Jurkat, Clone E6-1 (cell line): ENCODE results near the gene C4orf50.

ENCODE experiments used
- DNase-seq: peaks from one replicate; pipeline ENCODE4 v3.0.0-alpha.2; 2011; ENCODE audit warnings: low read depth, low spot score
- H3K4me3 ChIP-seq: 2 replicates; pipeline ENCODE4 v1.5.1; 2011; ENCODE audit warnings: mild to moderate bottlenecking, low read length, control low read depth, moderate library complexity

Gene C4orf50

GRCh38 chr4:6046526-6047129, 28.4 kb upstream of the C4orf50 start:
- no peak overlapping the region for H3K4me3 ChIP-seq
- no peak for DNase-seq

GRCh38 chr4:6044805-6045204, 26.6 kb upstream of the C4orf50 start:
- DNase-seq, result no peak
- no peak overlapping the region for H3K4me3 ChIP-seq

- DNase-seq, result no peak
- H3K4me3 ChIP-seq, result no peak overlapping the region
These were observed 26.0 kb upstream of the C4orf50 start for GRCh38 chr4:6044276-6044675.

- H3K4me3 ChIP-seq, result no peak overlapping the region
- DNase-seq, result no peak
These were observed 25.6 kb upstream of the C4orf50 start for GRCh38 chr4:6043843-6044242.

- no peak for DNase-seq
- H3K4me3 ChIP-seq, result no peak overlapping the region
These were observed 25.0 kb upstream of the C4orf50 start for GRCh38 chr4:6043188-6043587.

- DNase-seq, result no peak
These were observed 24.2 kb upstream of the C4orf50 start for GRCh38 chr4:6042293-6043063.

GRCh38 chr4:6041800-6042199, 23.6 kb upstream of the C4orf50 start:
- DNase-seq, result no peak
- H3K4me3 ChIP-seq, result no peak overlapping the region

More at GRCh38 chr4:6042293-6043063, 24.2 kb upstream of the C4orf50 start:
- no peak overlapping the region for H3K4me3 ChIP-seq

- no peak overlapping the region for H3K4me3 ChIP-seq
- DNase-seq, result no peak
These were observed 20.5 kb upstream of the C4orf50 start for GRCh38 chr4:6038711-6039110.

DNA sequence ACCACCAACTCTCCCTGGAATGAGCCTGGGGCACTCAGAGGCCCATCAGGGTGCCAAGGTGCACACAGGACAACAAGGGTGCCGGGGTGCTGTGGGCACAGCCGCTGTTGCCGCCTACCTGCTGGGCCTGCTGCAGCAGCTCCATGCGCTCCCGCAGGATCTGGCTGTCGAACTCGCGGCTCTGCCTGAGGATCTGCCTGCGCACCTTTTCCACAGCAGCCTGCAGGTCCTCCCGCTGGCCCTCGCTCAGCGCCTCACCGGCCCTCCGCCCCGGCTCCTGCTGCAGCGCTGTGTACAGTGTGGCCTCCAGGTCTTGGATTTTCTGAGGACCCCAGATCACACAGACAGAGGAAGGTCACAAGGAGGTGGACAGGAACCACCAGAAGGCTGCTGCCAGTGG, 17.6 kb upstream of the C4orf50 start:
- no peak overlapping the region for H3K4me3 ChIP-seq
- no peak for DNase-seq

DNA sequence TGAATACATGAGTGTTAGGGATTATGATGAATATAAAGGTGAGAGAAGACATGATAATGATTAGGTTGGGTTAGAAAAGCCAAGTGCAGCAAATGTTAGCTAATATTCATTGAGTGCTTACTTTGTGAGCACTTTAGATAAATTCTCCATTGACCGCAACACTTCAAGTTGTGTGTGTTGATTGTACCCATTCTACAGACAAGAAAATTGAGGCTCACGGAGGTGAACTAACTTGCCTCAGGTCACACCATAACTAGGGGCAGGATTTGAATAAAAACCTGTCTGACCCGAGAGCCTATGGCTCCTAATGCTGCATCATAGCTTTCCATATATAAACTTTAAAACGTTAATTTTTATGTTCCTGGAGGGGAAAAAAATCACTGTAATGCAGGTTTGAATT, 15.2 kb upstream of the C4orf50 start:
- no peak for DNase-seq
- no peak overlapping the region for H3K4me3 ChIP-seq

GRCh38 chr4:6032249-6033244, 14.3 kb upstream of the C4orf50 start:
- DNase-seq, result no peak
- no peak overlapping the region for H3K4me3 ChIP-seq

DNA sequence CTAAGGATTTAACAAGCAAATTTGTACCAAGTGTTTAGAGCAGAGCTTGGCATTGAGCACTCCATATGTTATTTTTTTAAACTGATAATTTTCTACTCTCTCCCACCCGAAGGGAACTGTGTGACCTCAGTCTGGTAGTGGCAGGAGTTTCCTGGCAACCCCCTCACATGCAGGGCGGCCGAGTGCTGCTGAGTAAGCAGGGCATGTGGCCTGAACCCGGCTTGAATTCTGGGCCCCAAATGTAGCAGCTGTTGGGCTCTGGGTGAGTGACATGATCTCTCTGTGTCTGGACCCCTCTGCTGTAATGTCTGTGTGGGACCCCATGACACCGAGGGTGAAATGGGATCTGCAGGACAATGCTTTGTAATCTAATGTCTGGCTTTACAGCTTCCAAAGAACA, 13.6 kb upstream of the C4orf50 start:
- no peak for DNase-seq
- no peak overlapping the region for H3K4me3 ChIP-seq

DNA sequence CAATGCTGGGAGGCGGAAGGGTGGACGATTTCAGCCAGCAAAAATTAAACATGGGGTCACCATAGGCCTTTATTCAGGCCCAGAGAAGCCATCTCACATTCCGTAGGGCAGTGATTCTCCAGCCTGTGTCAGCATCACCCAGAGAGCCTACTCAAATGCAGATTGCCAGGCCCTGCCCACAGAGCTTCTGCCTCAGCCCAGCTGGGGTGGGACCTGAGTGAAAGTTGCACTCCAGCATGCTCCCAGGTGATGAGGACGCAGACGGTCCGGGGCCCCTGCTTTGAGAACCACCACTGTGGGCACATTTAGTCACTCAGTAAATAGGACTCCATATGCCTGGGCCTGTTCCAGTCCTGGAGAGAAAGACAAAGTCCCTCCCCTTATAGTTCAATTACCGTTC, 12.4 kb upstream of the C4orf50 start:
- no peak for DNase-seq
- no peak overlapping the region for H3K4me3 ChIP-seq

DNA sequence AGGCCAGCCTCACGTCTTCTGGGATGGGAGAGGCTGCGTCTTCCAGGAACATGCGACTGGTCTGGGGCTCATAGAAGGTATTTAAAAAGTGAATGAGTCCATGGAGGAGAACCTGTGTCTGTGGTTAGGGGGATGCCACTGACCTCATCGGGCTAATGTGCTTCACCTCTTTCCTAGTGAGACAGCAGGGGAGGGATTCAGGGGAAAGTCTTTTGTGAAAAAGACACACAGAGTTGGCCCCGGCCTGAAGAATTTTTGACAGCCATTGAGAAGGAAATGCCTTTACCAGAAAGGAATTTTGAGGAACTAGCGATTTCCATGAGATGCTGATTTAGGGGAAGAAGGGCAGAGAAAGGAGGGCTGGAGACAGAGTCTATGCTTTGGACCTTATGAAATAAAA, 11.0 kb upstream of the C4orf50 start:
- no peak for DNase-seq
- no peak overlapping the region for H3K4me3 ChIP-seq

DNA sequence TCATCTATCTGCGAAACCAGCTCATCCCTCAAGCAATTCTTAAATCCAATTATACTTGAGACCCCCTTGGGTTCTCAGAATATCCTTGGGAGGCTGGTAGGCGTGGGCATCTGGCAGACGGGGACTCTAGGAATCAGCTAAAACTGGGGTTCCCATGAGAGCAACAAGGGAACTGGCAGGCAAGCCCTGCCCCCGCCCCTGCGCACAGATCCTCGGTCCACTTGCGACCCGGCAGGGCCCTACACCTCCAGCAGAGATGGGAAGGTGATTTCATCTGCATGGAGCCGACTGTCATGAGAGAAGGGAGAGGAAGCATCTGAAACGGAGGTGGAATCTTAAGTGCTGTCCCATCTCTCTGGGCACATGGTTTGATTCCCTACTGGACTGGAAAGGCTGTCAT, 9.9 kb upstream of the C4orf50 start:
- no peak for DNase-seq
- no peak overlapping the region for H3K4me3 ChIP-seq

GRCh38 chr4:6027392-6027791, 9.2 kb upstream of the C4orf50 start:
- no peak for DNase-seq
- H3K4me3 ChIP-seq, result no peak overlapping the region

- no peak for DNase-seq
These were observed 6.2 kb upstream of the C4orf50 start for GRCh38 chr4:6024313-6024960.

DNA sequence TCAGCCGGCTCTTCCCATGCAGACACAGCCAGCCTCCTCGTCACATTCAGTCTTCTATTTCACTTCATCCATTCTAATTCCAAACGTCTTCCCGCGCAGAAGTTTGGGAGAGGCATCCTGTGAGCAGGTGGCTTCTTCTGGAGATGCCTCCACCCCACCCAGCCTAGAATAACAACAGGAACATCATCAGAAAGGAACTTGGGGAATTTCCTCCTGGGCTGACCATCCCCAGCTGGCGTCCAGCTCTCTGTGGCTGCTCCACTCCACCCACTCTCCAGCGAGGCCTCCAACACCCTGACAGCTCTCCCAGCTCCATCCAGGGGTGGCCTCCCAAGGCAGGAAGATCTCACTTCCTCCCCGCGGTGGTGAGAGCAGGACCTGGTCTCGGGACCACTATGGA, 5.5 kb upstream of the C4orf50 start:
- no peak overlapping the region for H3K4me3 ChIP-seq
- no peak for DNase-seq

More at GRCh38 chr4:6024313-6024960, 6.2 kb upstream of the C4orf50 start:
- H3K4me3 ChIP-seq, result no peak overlapping the region

GRCh38 chr4:6022607-6023288, 4.5 kb upstream of the C4orf50 start:
- DNase-seq, result no peak
- no peak overlapping the region for H3K4me3 ChIP-seq
